Smooth muscle cell (in vitro differentiated cells): ENCODE data around the gene KIF21B. TPM values are rescaled to one million over a fixed set of nuclear protein-coding genes. Genes with fewer than 3 reads are reported as not detected.

Experiments
- DNase-seq: peaks from one replicate; lab custom pipeline; 2025; ENCODE audit not compliant: unreplicated experiment; lab: John Stamatoyannopoulos, UW
- H2AFZ ChIP-seq: fragments of 200-600 bp; sonication (generic); 2 replicates; pipeline ENCODE4 v1.6.0; 2016; ENCODE audit warnings: antibody characterized with exemption, low read depth, mild to moderate bottlenecking
- H3F3A ChIP-seq: fragments of 200-600 bp; sonication (generic); 2 replicates; pipeline ENCODE4 v1.6.0; 2017; ENCODE audit warnings: antibody characterized with exemption, low read depth
- H3K27ac ChIP-seq: fragments of 200-600 bp; sonication (generic); 2 replicates; pipeline ENCODE4 v1.5.1; 2016; ENCODE audit warnings: low read depth, mild to moderate bottlenecking
- H3K27me3 ChIP-seq: fragments of 200-600 bp; sonication (generic); 2 replicates; pipeline ENCODE4 v1.6.1; 2016; ENCODE audit warnings: low read depth, mild to moderate bottlenecking
- H3K36me3 ChIP-seq: fragments of 200-600 bp; sonication (generic); 2 replicates; pipeline ENCODE4 v1.5.1; 2016; ENCODE audit warnings: low read depth
- H3K4me1 ChIP-seq: fragments of 200-600 bp; sonication (generic); 2 replicates; pipeline ENCODE4 v1.5.1; 2016; ENCODE audit warnings: low read depth
- H3K4me2 ChIP-seq: fragments of 200-600 bp; sonication (generic); 2 replicates; pipeline ENCODE4 v1.6.0; 2016; ENCODE audit warnings: mild to moderate bottlenecking
- H3K4me3 ChIP-seq: fragments of 200-600 bp; sonication (generic); 2 replicates; pipeline ENCODE4 v1.5.1; 2016; ENCODE audit warnings: mild to moderate bottlenecking
- H3K79me2 ChIP-seq: fragments of 200-600 bp; sonication (generic); 2 replicates; pipeline ENCODE4 v1.6.0; 2016; ENCODE audit warnings: low read depth, mild to moderate bottlenecking
- H3K9ac ChIP-seq: fragments of 200-600 bp; sonication (generic); 2 replicates; pipeline ENCODE4 v1.6.0; 2016; ENCODE audit warnings: low read depth
- H3K9me3 ChIP-seq: fragments of 200-600 bp; sonication (generic); replicated peaks from 2 replicates; pipeline ENCODE4 v1.5.1; 2016; ENCODE audit warnings: low read depth
- H4K20me1 ChIP-seq: fragments of 200-600 bp; sonication (generic); 2 replicates; pipeline ENCODE4 v1.6.0; 2016; ENCODE audit warnings: low read depth
- CTCF ChIP-seq: fragments of 200-600 bp; sonication (generic); IDR thresholded peaks from 2 replicates; pipeline ENCODE4 v1.5.1; 2017; ENCODE audit warnings: borderline replicate concordance, mild to moderate bottlenecking, antibody characterized with exemption; ENCODE audit not compliant: insufficient read depth, poor library complexity, severe bottlenecking
- WGBS: methylation state at CpG from one replicate; pipeline ENCODE4 v1.1.7; 2016; ENCODE audit warnings: low lambda C conversion rate; 5-methylcytosine and 5-hydroxymethylcytosine counted together
- polyA plus RNA-seq: library from polyadenylated mRNA; unstranded; fragments of >200 nt; fragmentation: Nextera tagmentation; extraction: Ambion mirVana; gene quantifications from 2 replicates; pipeline ENCODE4 v1.2.1, GENCODE V29; 2016
- total RNA-seq: library from RNA; depleted of rRNA; stranded (reverse); fragments of >200 nt; gene quantifications from 2 replicates; pipeline ENCODE4 v1.2.3, GENCODE V29; 2014

KIF21B gene
- total and polyA plus RNA-seq, 2 experiments from 2014 or later: 1.0 to 1.9 TPM

GRCh38 chr1:200991097-200991614, 32.4 kb downstream of the KIF21B start:
- Histone ChIP-seq H3K36me3 (no peaks in the 10 kb centered on the region), H3K27me3 (no peaks in the 10 kb centered on the region), H4K20me1 (no peaks in the 10 kb centered on the region), H3K9ac (no peak overlapping the region), H3F3A (no peaks in the 10 kb centered on the region), H2AFZ (no peak overlapping the region), H3K4me3 (no peak overlapping the region), H3K4me1 (no peaks in the 10 kb centered on the region), H3K9me3 (no peaks in the 10 kb centered on the region), H3K4me2 (no peak overlapping the region), H3K79me2 (no peaks in the 10 kb centered on the region), H3K27ac (no peak overlapping the region)
- WGBS: 93% methylated on average over 10 of the region's 10 CpGs
- no peak for TF ChIP-seq CTCF
- DNase-seq: no peak

GRCh38 chr1:200990114-200990513, 33.4 kb downstream of the KIF21B start:
- Histone ChIP-seq H3K79me2 (no peaks in the 10 kb centered on the region), H3K27ac (no peak overlapping the region), H3K4me1 (no peaks in the 10 kb centered on the region), H3K9me3 (no peaks in the 10 kb centered on the region), H3F3A (no peaks in the 10 kb centered on the region), H3K4me2 (no peak overlapping the region), H3K27me3 (no peaks in the 10 kb centered on the region), H3K36me3 (no peaks in the 10 kb centered on the region), H2AFZ (no peak overlapping the region), H4K20me1 (no peaks in the 10 kb centered on the region), H3K4me3 (no peak overlapping the region), H3K9ac (no peak overlapping the region)
- WGBS: 97% methylated on average over 9 of the region's 9 CpGs
- TF ChIP-seq CTCF: no peak
- no peak for DNase-seq

- WGBS: 92% methylated on average over 4 of the region's 4 CpGs
- TF ChIP-seq CTCF: no peak
- no peak overlapping the region for H3K4me3 ChIP-seq
- H3K4me2 ChIP-seq: no peak overlapping the region
- DNase-seq: no peak
- no peaks in the 10 kb centered on the region for H3K9me3 ChIP-seq
- H3K27ac ChIP-seq: no peak overlapping the region
- H3K36me3 ChIP-seq: no peaks in the 10 kb centered on the region
- H4K20me1 ChIP-seq: no peaks in the 10 kb centered on the region
- no peaks in the 10 kb centered on the region for H3F3A ChIP-seq
- H3K4me1 ChIP-seq: no peaks in the 10 kb centered on the region
- no peak overlapping the region for H2AFZ ChIP-seq
- no peak overlapping the region for H3K9ac ChIP-seq
- H3K79me2 ChIP-seq: no peaks in the 10 kb centered on the region
- H3K27me3 ChIP-seq: no peaks in the 10 kb centered on the region
Measured at GRCh38 chr1:200989337-200989736, 34.2 kb downstream of the KIF21B start.

- Histone ChIP-seq H3F3A (no peaks in the 10 kb centered on the region), H3K4me3 (no peak overlapping the region), H3K4me1 (no peaks in the 10 kb centered on the region), H3K27ac (no peak overlapping the region), H2AFZ (no peak overlapping the region), H3K9me3 (no peaks in the 10 kb centered on the region), H4K20me1 (no peaks in the 10 kb centered on the region), H3K36me3 (no peaks in the 10 kb centered on the region), H3K9ac (no peak overlapping the region), H3K79me2 (no peaks in the 10 kb centered on the region), H3K27me3 (no peaks in the 10 kb centered on the region), H3K4me2 (no peak overlapping the region)
- no peak for TF ChIP-seq CTCF
- 93% methylated on average over 9 of the region's 9 CpGs for WGBS
- DNase-seq: no peak
Measured at GRCh38 chr1:200988693-200989092, 34.8 kb downstream of the KIF21B start.
